Measurements from ENCODE around the gene MAN1A1.

MAN1A1 gene

DNA sequence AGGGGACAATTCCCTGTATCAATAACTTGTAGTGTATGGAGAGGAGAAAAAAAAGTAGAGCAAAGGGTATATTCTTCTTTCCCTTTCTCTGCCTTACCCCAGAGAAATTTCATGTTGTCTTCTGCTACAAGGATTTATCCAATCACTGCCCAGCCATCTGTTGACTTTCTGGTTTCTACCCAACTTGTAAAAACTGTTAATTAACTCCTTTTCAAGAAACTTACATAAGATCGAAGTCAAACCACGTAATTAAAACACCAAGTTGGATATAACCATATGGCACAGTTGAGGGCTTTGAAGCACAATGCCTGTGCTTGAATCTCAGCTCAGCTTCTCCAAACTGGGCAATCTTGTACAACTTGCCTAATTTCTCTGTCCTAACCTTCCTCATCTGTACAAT is 99.5 kb downstream of the MAN1A1 start:
- no peak for TF ChIP-seq CTCF (conservative IDR thresholded peaks at IDR 0.05; ENCODE audit: low read length)
- no peak for TF ChIP-seq EZH2phosphoT487 (IDR thresholded peaks at IDR 0.05; ENCODE audit: borderline replicate concordance)
- Histone ChIP-seq H3F3A (ENCODE audit: low read depth) (no peaks in the 10 kb centered on the region), H3K4me2 (ENCODE audit: low read depth, low read length, poor library complexity, severe bottlenecking) (no peak overlapping the region), H3K4me1 (ENCODE audit: insufficient read depth, low read length, poor library complexity, severe bottlenecking) (peaks cover 29% of the 10 kb centered on the region), H3K36me3 (ENCODE audit: insufficient read depth, low read length) (peaks cover 19% of the 10 kb centered on the region; the same call in 1 of the 2 replicates), H3K9ac (ENCODE audit: low read depth, low read length, poor library complexity, severe bottlenecking) (no peak overlapping the region), H3K27me3 (ENCODE audit: insufficient read depth, low read length, poor library complexity, severe bottlenecking) (no peaks in the 10 kb centered on the region), H3K4me3 (ENCODE audit: low read length, poor library complexity, severe bottlenecking) (no peak overlapping the region), H4K20me1 (ENCODE audit: insufficient read depth, low read length, poor library complexity, severe bottlenecking) (no peaks in the 10 kb centered on the region), H2AFZ (ENCODE audit: low read length) (no peak overlapping the region), H3K9me3 (ENCODE audit: insufficient read depth, low read depth, low read length) (no peaks in the 10 kb centered on the region), H3K79me2 (ENCODE audit: insufficient read depth, low read length) (no peaks in the 10 kb centered on the region), H3K9me2 (replicated peaks; ENCODE audit: low read depth, low read length) (no peaks in the 10 kb centered on the region)

DNA sequence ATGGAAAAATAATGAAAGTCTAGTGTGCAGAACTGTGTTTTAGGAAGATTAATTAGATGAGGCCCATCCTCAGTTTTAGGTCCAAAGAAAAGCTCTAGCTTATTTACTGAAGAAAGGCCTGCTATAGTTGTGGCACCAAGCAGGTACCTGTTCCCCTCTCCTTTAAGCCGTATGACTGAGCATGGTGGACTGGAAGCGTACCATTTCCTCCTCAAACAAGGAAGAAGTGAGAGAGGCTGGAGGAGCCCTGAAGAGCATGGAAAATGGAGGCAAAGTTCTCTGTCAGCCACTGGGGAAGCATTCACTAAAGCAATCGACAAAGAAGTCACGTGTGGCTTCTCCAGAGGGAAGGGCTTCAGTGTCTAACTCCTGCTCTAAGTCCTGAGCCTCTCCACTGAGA is 100.2 kb downstream of the MAN1A1 start:
- Histone ChIP-seq H3K4me2 (ENCODE audit: low read depth, low read length, poor library complexity, severe bottlenecking) (no peak overlapping the region), H2AFZ (ENCODE audit: low read length) (no peak overlapping the region), H3K9ac (ENCODE audit: low read depth, low read length, poor library complexity, severe bottlenecking) (no peak overlapping the region), H3K79me2 (ENCODE audit: insufficient read depth, low read length) (no peaks in the 10 kb centered on the region), H3K4me1 (ENCODE audit: insufficient read depth, low read length, poor library complexity, severe bottlenecking) (peaks cover 24% of the 10 kb centered on the region), H3K27me3 (ENCODE audit: insufficient read depth, low read length, poor library complexity, severe bottlenecking) (no peaks in the 10 kb centered on the region), H4K20me1 (ENCODE audit: insufficient read depth, low read length, poor library complexity, severe bottlenecking) (no peaks in the 10 kb centered on the region), H3K4me3 (ENCODE audit: low read length, poor library complexity, severe bottlenecking) (no peak overlapping the region), H3F3A (ENCODE audit: low read depth) (no peaks in the 10 kb centered on the region), H3K36me3 (ENCODE audit: insufficient read depth, low read length) (peaks cover 19% of the 10 kb centered on the region; the same call in 1 of the 2 replicates), H3K9me3 (ENCODE audit: insufficient read depth, low read depth, low read length) (no peaks in the 10 kb centered on the region), H3K9me2 (replicated peaks; ENCODE audit: low read depth, low read length) (no peaks in the 10 kb centered on the region)
- TF ChIP-seq CTCF (conservative IDR thresholded peaks at IDR 0.05; ENCODE audit: low read length) (no peak), EZH2phosphoT487 (IDR thresholded peaks at IDR 0.05; ENCODE audit: borderline replicate concordance) (no peak)

DNA sequence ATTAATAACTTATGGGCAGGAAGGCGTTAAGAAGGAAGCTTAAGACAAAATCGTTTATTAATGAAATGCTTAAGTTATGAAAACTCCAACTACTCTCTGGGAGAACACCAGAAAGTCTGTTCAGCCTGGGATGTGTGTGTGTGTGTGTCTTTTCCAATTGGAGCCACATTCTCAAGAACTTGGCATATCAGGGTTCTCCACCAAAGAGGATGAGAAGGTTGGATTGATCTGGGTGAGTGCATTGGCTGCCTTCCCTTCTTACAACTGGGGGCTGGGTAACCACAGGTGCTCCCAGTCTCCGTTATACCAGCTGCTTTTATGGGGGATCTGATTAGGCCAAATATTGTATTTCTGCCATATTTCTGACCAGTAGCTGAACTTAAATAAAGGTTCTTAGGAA is 102.1 kb downstream of the MAN1A1 start:
- H3K36me3 ChIP-seq (ENCODE audit: insufficient read depth, low read length) = peaks cover 19% of the 10 kb centered on the region; the same call in 1 of the 2 replicates
- no peaks in the 10 kb centered on the region for H3K79me2 ChIP-seq (ENCODE audit: insufficient read depth, low read length)
- H3K9ac ChIP-seq (ENCODE audit: low read depth, low read length, poor library complexity, severe bottlenecking) = no peak overlapping the region
- H3K27me3 ChIP-seq (ENCODE audit: insufficient read depth, low read length, poor library complexity, severe bottlenecking) = no peaks in the 10 kb centered on the region
- no peaks in the 10 kb centered on the region for H4K20me1 ChIP-seq (ENCODE audit: insufficient read depth, low read length, poor library complexity, severe bottlenecking)
- H2AFZ ChIP-seq (ENCODE audit: low read length) = no peak overlapping the region
- H3F3A ChIP-seq (ENCODE audit: low read depth) = no peaks in the 10 kb centered on the region
- no peak for TF ChIP-seq EZH2phosphoT487 (IDR thresholded peaks at IDR 0.05; ENCODE audit: borderline replicate concordance)
- no peak for TF ChIP-seq CTCF (conservative IDR thresholded peaks at IDR 0.05; ENCODE audit: low read length)
- no peaks in the 10 kb centered on the region for H3K9me3 ChIP-seq (ENCODE audit: insufficient read depth, low read depth, low read length)
- H3K9me2 ChIP-seq (replicated peaks; ENCODE audit: low read depth, low read length) = no peaks in the 10 kb centered on the region
- peaks cover 24% of the 10 kb centered on the region for H3K4me1 ChIP-seq (ENCODE audit: insufficient read depth, low read length, poor library complexity, severe bottlenecking)
- no peak overlapping the region for H3K4me3 ChIP-seq (ENCODE audit: low read length, poor library complexity, severe bottlenecking)
- no peak overlapping the region for H3K4me2 ChIP-seq (ENCODE audit: low read depth, low read length, poor library complexity, severe bottlenecking)

Data from Loucy (cell line).